Measurements from ENCODE around the gene STK35.

Gene STK35

DNA sequence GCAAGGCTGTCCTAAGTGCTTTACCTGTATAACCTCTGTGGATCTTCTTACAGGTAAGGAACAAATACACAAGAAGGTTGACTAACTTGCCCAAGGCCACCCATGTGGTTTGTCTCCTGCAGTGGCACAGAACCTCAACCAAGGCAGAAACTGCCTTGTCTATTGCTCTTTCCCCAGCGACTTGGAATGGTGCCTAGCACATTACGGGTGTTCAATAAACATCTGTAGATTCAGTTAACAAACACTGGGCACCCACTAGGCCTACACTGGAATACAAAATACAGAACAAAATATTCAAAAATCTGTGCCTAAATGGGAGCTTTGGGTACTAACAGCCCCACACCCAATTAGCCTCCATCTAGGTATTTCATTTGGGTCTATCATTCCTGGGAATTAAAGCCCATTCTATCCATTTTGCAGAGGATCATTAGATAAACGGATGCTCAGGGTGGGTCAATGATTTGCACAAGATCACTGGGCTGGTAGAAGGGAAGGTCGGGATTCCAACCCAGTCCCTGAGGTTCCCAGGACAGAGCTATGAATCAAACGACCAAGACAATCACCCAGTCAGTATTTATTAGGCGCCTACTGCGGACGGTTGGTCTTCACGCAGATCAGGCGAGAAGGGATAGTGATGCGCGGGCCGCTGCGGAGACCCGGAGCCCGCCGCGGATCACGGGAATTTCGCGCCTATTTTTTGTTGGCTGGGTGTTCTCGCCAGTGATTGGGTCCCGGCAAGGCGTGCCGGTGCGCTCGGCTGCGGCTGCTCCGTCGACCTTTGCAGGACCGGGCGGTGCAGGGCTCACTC lies at the start of gene STK35:
STK35 (plus strand) TSS at position 771 of the 808 bp plus-strand sequence. CDS start 55 bp downstream, outside the sequence.
- DNase-seq (ENCODE audit: low read depth in 3 of 3) = peak; percentile 47 to 79 (median 57)

DNA sequence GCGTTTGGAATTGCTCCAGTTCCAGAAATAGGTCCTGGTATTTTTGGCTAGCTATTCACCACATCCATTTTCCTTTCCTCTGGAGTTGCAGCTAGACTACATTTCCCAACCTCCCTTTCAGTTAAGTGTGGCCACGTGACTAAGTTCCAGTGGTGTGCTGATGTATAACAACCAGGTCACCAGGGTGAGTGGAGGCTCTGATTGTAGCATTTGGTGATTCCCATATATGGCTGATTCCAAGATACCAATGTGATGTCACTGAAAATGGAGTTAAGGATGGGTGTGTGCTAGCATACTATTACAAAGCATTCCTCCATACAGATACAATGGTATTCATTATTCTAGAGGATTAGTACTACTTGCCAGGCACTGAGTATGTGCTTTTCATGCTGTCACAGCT lies 49.7 kb upstream of the STK35 start:
- no peak for DNase-seq (ENCODE audit: low read depth in 3 of 3)

DNA sequence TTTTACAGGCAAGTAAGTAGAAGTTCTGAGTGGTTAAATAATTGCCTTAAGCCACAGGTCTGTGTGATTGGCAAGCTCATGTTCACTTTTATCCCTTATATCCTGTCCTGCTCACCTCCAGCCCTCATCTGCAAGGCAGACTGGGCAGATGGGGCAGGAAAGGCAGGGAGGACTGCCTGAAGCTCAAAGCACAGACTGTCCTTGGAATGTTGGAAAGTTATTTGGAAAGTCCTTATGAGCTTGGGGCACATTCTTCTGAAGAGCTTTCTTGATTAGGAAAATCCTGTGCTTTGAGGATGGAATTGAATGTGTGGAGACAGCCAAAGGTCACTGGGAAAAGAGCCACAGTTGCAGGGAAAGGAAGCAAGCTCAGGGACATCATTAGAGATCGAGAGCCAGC lies 48.9 kb upstream of the STK35 start:
- no peak for DNase-seq (ENCODE audit: low read depth in 3 of 3)

DNA sequence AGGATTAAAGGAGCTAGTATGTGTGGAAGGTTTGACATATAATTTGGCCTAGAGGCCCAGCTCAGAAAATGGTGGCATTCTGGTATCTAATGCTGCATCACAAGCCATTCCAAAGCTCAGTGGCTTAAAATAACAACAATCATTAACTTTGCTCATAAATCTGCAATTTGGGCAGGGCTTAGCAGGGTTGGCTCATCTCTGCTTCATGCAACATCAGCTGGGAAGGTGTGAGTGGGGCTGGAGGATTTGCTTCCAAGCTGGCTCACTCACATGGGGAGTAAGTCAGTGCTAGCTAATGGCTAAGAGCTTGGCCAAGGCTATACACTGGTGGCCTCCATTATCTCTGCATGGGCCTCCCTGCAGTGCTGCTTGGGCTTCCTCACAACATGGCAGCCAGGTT lies 48.0 kb upstream of the STK35 start:
- DNase-seq (ENCODE audit: low read depth in 3 of 3) = no peak

- no peak for DNase-seq (ENCODE audit: low read depth in 3 of 3)
Observed at GRCh38 chr20:2054911-2055310, 46.7 kb upstream of the STK35 start.

DNA sequence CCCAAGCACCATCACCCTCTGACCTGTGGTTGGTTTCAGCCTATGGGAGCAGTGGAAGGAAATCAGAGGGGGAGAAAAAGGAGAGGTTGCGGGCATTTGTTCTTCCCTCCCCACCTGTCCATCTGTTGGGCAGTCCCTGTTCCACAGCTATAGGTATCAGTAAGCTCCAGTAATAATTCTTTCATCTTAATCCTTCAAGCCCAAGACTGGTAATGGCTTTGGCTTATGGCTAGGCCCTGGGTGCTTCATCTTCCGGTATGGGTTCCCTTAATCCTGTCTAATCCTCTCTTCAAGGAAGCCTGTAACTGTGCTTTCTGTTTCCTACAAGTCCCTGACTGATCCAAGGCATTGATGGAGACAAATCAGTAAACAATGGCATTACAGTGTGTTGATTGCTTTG lies 42.2 kb upstream of the STK35 start:
- DNase-seq (ENCODE audit: low read depth in 3 of 3) = no peak

DNA sequence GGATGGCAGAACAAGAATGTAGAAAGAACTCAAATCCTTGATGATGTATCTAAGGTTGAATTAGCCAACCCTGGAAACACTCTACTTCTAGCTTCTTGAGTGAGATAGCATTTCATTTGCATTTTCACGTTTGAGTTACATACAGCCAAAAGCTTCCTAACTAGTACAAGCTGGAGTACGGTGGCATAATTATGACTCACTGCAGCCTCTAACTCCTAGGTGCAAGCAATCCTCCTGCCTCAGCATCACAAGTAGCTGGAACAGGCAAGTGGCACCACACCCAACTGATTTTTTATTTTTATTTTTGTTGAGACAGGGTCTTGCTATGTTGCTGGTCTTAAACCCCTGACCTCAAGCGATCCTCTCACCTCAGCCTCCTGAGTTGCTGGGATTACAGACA lies 36.5 kb upstream of the STK35 start:
- DNase-seq (ENCODE audit: low read depth in 3 of 3) = no peak

GRCh38 chr20:2066461-2067122 lies 35.0 kb upstream of the STK35 start:
- no peak for DNase-seq (ENCODE audit: low read depth in 3 of 3)

GRCh38 chr20:2080532-2081224 lies 20.9 kb upstream of the STK35 start:
- no peak for DNase-seq (ENCODE audit: low read depth in 3 of 3)

DNA sequence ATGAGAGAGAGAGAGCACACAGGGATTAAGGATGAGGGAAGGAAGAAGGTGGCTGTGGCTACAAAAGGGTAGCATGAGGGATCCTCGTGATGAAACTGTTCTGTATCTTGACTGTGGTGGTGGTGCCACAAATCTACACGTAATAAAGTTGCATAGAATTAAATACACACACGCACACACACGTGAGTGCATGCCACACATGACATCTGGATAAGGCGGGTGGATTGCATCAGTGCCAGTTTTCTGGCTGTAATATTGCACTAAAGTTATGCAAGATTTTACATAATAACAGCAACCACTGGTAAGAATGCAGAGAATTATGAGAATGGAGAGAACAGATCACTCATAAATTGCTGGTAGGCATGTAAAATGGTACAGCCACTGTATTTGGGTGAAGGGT lies 16.9 kb upstream of the STK35 start:
- DNase-seq (ENCODE audit: low read depth in 3 of 3) = no peak

DNA sequence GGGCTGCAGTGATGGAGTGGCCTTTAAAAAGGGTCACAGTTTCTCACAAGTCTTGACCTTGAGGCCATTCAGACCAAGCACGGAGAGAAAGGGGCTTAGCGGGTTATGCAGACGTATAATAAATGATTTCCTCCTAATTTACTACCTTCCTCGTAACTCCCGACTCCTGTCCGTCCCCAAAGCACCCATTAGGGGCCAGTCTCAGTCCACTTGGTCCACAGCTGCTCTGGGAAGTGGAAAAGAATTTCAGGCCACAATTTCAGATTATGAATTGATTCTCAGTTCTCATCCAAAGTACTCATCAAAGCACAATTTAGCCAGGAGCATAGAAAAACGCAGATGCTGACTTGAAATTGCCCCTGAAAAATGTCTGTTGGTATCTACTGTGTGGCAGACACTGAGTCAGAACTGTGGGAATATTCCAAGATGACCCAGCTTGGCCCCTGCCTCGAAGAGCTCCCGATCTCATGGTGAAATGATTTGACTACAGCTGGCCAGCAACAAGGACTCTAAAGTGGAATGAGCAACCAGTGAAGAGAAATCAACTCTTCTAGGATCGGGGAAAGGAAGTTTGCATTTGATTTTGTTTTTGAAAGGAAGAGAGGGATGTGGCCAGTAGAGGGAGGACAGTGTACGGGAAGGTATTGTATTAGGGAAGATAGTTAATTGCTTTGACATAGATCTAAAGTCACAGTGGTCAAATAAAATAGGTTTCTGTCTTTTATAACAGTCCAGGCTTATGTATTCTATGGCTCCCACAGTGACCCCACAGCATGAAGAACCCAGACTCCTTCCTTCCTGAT lies 15.2 kb upstream of the STK35 start:
- DNase-seq (ENCODE audit: low read depth in 3 of 3) = no peak

DNA sequence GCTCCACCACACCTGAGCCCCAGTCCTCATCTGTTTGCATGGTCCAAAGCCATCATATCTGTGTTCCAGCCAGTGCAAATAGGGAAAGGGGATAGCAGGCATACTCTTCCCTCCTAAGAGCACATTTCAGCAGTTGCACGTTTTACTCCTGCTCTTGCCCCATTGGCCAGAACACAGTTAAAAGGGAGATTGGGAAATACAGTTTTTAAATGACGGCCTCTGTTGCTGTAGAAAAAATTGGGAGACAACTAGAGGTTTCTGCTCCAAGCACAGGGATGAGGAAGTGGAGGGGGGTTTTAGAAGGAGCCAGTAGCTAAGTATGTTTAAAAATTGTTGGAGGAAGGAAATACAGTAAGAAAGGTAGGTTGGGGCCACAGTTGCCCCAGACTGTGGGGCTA lies 14.6 kb upstream of the STK35 start:
- DNase-seq (ENCODE audit: low read depth in 3 of 3) = no peak

GRCh38 chr20:2088891-2089290 lies 12.7 kb upstream of the STK35 start:
- no peak for DNase-seq (ENCODE audit: low read depth in 3 of 3)

DNA sequence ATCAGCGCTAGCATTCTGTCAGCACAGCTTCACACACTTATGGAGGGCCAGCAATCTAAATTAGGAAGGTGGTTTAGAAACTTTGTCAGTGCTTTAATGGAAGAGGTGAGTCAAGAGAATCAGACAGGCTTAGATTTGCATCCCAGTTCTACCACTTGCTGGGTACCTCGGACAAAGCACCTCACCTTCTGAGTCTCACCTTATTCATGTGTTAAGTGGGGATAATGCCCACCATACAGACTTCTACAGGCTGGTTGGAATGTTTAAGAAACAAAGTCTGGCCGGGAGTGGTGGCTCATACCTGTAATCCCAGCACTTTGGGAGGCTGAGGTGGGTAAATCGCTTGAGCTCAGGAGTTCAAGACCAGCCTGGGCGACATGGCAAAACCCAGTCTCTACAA lies 12.2 kb upstream of the STK35 start:
- no peak for DNase-seq (ENCODE audit: low read depth in 3 of 3)

DNA sequence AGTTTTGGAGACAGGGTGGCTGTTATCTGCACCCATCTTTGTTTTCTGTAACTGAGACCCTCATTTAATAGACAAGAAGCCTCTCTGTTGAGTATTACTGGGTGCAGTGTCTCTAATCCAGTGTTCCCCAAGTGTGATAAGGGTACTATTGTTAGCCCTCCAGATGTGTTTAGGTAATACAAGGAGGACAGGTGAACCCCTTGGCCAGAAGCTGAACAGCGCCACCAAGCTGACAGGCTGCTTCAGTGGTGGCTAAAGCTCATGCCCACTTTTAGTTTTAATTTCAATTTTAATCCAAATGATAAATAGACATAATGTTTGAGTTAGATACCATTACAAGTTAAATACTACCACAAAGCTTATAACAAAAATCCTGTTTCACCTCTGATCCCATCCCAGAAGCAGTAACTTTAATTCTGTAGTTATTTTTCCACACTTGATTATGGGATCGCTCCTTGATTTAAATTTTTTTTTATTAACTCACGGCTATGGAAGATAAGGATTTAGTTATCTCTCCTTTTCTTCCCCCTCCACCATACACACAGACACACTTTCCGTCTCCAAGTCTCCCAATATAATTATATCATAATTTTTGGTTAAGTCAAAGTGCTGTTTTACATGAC lies 8.4 kb upstream of the STK35 start:
- peak in 1 of 3 experiments; percentile 16 for DNase-seq (ENCODE audit: low read depth in 3 of 3)

- DNase-seq (ENCODE audit: low read depth in 3 of 3) = no peak
Observed at GRCh38 chr20:2093883-2094282, 7.7 kb upstream of the STK35 start.

GRCh38 chr20:2101865-2102584 lies 398 bp downstream of the STK35 start:
- DNase-seq (ENCODE audit: low read depth in 3 of 3) = peak; percentile 72 to 84 (median 83)

GRCh38 chr20:2102585-2103460 lies 1.2 kb downstream of the STK35 start:
- peak; percentile 71 to 76 (median 75) for DNase-seq (ENCODE audit: low read depth in 3 of 3)

GRCh38 chr20:2103461-2104153 lies 2.0 kb downstream of the STK35 start:
- DNase-seq (ENCODE audit: low read depth in 3 of 3) = no peak
